Measurements from ENCODE around the gene ZC2HC1C.

ZC2HC1C gene

DNA sequence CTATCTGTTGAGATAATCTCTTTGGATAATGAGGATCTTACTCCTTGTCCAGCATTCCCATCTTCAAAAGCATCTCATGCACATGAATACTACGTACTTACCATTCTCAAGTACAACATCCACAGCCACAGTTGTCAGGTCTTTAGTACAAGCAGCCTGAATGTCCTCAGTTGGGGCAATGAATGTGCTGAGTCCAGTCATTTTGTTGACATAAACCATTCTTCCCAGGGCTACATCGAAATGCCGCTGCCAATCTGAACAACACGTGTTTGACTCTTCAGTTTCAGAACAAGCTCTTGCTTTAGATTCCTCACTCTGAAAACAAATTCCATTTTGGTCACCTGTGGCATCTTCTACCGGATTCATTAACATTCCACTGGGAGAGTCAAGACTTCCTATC lies 23.2 kb upstream of the ZC2HC1C start:
- Histone ChIP-seq H3K27me3 (ENCODE audit: insufficient read depth, poor library complexity, severe bottlenecking) (no peaks in the 10 kb centered on the region), H3K4me3 (replicated peaks; ENCODE audit: insufficient read depth, low read length) (no peak overlapping the region), H3K27ac (replicated peaks) (no peak overlapping the region)
- TF ChIP-seq GABPA (IDR thresholded peaks at IDR 0.05; ENCODE audit: low read depth) (no peak), POLR2AphosphoS5 (IDR thresholded peaks at IDR 0.05; ENCODE audit: low read depth) (no peak), CTCF (IDR thresholded peaks at IDR 0.05; ENCODE audit: insufficient read depth, low read length) (no peak), SPI1 (IDR thresholded peaks at IDR 0.05; ENCODE audit: borderline replicate concordance, low read depth) (no peak)
- TF ChIP-seq, protein P1, sequence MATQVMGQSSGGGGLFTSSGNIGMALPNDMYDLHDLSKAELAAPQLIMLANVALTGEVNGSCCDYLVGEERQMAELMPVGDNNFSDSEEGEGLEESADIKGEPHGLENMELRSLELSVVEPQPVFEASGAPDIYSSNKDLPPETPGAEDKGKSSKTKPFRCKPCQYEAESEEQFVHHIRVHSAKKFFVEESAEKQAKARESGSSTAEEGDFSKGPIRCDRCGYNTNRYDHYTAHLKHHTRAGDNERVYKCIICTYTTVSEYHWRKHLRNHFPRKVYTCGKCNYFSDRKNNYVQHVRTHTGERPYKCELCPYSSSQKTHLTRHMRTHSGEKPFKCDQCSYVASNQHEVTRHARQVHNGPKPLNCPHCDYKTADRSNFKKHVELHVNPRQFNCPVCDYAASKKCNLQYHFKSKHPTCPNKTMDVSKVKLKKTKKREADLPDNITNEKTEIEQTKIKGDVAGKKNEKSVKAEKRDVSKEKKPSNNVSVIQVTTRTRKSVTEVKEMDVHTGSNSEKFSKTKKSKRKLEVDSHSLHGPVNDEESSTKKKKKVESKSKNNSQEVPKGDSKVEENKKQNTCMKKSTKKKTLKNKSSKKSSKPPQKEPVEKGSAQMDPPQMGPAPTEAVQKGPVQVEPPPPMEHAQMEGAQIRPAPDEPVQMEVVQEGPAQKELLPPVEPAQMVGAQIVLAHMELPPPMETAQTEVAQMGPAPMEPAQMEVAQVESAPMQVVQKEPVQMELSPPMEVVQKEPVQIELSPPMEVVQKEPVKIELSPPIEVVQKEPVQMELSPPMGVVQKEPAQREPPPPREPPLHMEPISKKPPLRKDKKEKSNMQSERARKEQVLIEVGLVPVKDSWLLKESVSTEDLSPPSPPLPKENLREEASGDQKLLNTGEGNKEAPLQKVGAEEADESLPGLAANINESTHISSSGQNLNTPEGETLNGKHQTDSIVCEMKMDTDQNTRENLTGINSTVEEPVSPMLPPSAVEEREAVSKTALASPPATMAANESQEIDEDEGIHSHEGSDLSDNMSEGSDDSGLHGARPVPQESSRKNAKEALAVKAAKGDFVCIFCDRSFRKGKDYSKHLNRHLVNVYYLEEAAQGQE (IDR thresholded peaks at IDR 0.05; ENCODE audit: insufficient replicate concordance, low read depth), result no peak
- DNase-seq (ENCODE audit: low read depth in 1 of 2, low spot score in 1 of 2), result no peak

DNA sequence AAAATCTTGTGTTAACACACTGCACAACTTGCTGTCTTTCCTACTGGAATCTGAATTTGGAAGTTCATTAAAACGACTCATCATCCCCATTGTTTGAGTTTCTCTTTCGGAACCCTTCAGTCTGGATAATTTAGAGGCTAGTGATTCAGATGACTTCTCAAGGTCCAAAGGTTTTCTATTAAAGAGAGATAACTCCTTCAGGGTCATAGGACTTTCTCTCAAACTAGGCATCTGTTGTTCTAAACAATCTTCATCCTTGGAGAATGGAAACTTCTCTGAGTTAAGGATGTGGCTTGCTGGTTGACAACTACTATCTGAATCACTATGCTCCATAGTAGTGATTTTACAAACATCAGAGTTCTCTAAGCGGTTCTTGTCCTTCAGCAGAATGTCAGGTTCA lies 22.5 kb upstream of the ZC2HC1C start:
- TF ChIP-seq, protein P1 (IDR thresholded peaks at IDR 0.05; ENCODE audit: insufficient replicate concordance, low read depth), result no peak
- TF ChIP-seq GABPA (IDR thresholded peaks at IDR 0.05; ENCODE audit: low read depth), result no peak
- TF ChIP-seq POLR2AphosphoS5 (IDR thresholded peaks at IDR 0.05; ENCODE audit: low read depth), result no peak

GRCh38 chr14:75047506-75047905 lies 21.9 kb upstream of the ZC2HC1C start:
- Histone ChIP-seq H3K4me3 (replicated peaks; ENCODE audit: insufficient read depth, low read length) (no peak overlapping the region), H3K27me3 (ENCODE audit: insufficient read depth, poor library complexity, severe bottlenecking) (no peaks in the 10 kb centered on the region), H3K27ac (replicated peaks) (no peak overlapping the region)
- no peak for DNase-seq (ENCODE audit: low read depth in 1 of 2, low spot score in 1 of 2)
- TF ChIP-seq CTCF (IDR thresholded peaks at IDR 0.05; ENCODE audit: insufficient read depth, low read length) (no peak), POLR2AphosphoS5 (IDR thresholded peaks at IDR 0.05; ENCODE audit: low read depth) (no peak), SPI1 (IDR thresholded peaks at IDR 0.05; ENCODE audit: borderline replicate concordance, low read depth) (no peak), GABPA (IDR thresholded peaks at IDR 0.05; ENCODE audit: low read depth) (no peak)
- TF ChIP-seq, protein P1 (IDR thresholded peaks at IDR 0.05; ENCODE audit: insufficient replicate concordance, low read depth), result no peak

More for the DNA sequence above, 22.5 kb upstream of the ZC2HC1C start:
- DNase-seq (ENCODE audit: low read depth in 1 of 2, low spot score in 1 of 2), result no peak
- no peaks in the 10 kb centered on the region for H3K27me3 ChIP-seq (ENCODE audit: insufficient read depth, poor library complexity, severe bottlenecking)
- no peak overlapping the region for H3K4me3 ChIP-seq (replicated peaks; ENCODE audit: insufficient read depth, low read length)
- no peak overlapping the region for H3K27ac ChIP-seq (replicated peaks)
